Stimulated activated CD8-positive, alpha-beta memory T cell treated with anti-CD3 and anti-CD28 coated beads, Interleukin-7, amount 100 ng/mL, for 48 hours (primary cell): ENCODE measurements around the gene ATF2.
"Not testable (repeated sequence)": the region's sequence is repeated elsewhere in the genome, so short reads cannot be mapped to it uniquely, and the experiment has no call there.

Experiments used
- DNase-seq, 2 donors: peaks; one replicate each; pipeline ENCODE4 v3.0.0-alpha.2; 2020; ENCODE audit warnings: low read depth in 1 of 2; ENCODE audit errors: extremely low read depth in 1 of 2

The ATF2 gene

DNA sequence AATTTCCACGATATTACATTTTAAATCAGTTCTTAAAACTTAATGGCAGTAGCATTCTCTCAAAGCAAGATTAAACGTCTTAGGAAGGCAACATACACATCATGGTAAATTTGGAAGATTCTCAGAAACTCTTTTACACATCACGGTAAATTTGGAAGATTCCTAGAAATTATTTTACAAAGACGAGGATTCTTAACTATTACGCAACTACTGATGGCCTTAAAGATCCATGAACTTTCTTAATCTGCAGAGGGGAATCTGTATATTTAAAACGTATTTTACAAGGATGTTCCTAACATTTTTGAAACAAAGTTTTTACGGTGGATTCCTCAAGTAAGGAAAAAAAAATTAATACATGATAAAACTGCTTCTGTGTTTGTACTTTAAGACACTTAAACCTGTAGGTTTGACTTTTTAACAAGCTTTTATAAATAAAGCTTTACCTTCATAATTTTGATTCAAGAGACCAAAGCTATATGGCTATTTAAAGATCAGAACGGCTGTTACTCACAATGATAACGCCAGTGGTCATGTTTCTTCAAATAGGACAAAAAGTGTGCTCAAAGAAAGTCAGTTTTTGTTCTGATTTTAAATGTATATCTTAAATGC is 1.7 kb downstream of the ATF2 start:
- no peak for DNase-seq

- DNase-seq, result no peak
These were observed 3.8 kb downstream of the ATF2 start for GRCh38 chr2:175164235-175164634.

- no peak for DNase-seq
These were observed 9.1 kb downstream of the ATF2 start for GRCh38 chr2:175158894-175159293.

DNA sequence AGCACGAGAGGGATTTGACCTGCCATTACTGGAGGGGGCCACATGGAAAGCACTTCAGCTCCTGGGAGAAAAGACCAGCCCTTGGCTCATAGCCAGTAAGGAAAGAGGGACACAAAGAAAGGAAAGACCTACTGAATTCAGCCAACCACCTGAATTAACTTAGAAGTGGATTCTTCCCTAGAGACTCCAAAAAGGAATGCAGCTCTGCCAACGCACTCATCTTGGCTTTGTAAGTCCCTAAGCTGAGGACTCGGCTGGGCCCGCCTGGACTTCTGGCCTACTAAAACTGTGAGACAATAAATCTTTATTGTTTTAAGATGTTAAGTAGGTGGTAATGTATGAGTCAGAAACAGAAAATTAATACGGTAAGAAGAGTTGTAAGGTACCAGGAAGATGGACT is 11.5 kb downstream of the ATF2 start:
- DNase-seq, result no peak

DNA sequence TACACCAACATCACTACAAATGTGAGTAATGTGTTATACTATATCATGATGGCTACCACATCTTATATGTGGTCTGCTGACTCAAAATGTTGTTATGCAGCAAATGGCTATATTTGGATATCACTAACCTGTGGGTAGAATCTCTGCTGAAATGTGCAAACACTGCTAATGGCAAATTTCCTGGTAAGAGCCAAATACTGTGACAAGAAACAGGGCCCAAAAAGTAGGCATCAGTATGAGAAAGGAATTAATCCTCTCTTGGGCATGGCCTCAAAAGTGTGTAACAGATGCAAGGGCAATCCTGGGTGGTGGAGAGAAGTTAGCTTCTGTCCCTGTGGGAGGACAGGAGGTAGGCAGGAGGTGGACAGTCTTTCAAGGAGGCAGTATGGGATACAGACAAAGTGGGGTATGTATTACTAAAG is 13.3 kb downstream of the ATF2 start:
- no peak for DNase-seq

DNA sequence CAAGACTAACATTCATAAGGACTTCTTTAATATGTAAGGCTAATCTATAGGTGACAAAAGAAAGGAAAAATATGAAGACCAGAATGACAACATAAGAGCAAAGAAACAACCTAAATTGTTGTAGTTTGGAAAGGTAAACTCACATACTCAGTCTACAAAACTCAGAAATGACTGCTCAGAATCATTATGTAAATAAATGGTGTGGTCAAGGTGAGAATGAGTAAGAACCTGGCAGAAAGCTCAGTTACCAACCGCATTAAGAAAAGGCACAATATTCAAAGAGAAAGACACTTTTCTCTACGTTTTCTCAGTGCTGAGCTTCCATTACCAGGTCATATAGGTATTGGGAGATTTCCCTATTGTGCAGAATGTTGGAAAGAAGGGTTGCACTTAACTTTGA is 15.8 kb downstream of the ATF2 start:
- DNase-seq, result no peak

- no peak for DNase-seq
These were observed 16.2 kb downstream of the ATF2 start for GRCh38 chr2:175151791-175152190.

GRCh38 chr2:175147186-175147585 is 20.8 kb downstream of the ATF2 start:
- DNase-seq, result no peak

DNA sequence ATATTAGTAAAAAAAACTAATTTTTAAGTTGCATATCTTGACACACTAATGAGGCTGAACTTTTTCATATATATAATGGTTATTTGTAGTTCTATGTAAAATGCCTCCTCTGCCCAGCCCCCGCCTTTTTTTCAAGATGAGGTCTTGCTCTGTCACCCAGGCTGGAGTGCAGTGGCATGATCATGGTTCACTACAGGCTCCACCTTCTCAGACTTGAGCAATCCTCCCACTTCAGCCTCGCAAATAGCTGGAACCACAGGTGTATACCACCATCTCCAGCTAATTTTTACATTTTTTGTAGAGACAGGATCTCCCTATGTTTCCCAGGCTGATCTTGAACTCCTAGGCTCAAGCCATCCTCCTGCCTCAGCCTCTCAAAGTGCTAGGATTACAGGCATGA is 24.3 kb downstream of the ATF2 start:
- DNase-seq, result no peak

DNA sequence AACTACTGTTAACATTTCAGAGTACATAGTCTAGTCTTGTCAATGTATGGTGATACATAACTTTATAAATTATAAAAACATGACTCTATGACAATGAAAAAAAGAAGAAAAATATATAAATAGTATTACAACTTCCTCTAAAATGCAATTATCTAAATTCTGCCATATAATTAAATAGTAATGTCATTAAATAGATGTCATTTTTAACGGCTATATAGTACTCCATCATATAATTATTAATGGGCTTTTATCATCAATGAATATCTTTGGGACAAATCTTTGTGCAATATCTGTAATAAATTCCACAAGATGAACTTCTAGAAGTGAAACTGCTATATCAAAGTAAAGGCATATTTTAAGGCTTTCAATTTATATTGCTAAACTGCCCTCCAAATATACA is 24.8 kb downstream of the ATF2 start:
- no peak for DNase-seq

GRCh38 chr2:175140332-175140731 is 27.7 kb downstream of the ATF2 start:
- DNase-seq, result no peak

- no peak for DNase-seq
These were observed 30.2 kb downstream of the ATF2 start for GRCh38 chr2:175137793-175138192.

GRCh38 chr2:175136334-175137215 is 31.4 kb downstream of the ATF2 start:
- DNase-seq, result no peak

DNA sequence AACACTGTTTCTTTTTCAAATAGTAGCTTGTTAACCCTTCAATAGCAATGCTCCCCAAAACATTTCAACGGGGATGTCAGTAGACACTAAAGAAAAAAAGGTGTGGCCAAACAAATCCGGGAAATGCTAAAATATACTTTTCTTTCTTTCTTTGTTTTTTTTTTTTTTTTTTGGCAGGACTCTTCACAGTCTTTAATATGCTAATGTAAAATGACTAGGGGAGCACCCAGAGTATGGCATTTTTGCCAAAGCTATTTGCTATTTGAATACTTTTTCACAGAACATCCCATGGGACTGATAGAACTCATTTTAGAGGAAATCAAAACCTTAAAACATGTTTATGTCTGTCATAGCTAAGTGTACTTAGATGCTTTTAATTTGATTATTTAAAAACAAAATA is 32.1 kb downstream of the ATF2 start:
- no peak for DNase-seq

DNA sequence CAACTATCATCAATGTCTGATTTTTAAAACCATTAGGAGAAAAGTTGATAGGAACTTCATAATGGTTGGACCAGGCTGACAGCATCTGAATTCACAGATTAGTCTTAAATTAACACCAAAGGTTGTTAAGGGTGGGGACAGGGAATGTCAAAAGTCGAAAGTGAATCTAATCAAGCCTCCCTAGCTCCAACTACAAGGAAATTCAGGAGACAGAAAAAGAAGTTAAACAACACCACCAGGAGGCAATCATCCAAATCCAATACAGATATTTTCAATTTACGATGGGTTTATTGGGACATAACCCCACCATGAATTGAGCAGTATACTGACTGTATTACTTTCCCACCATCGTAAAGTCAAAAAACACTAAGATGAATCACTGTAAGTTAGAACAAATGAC is 32.8 kb downstream of the ATF2 start:
- no peak for DNase-seq

DNA sequence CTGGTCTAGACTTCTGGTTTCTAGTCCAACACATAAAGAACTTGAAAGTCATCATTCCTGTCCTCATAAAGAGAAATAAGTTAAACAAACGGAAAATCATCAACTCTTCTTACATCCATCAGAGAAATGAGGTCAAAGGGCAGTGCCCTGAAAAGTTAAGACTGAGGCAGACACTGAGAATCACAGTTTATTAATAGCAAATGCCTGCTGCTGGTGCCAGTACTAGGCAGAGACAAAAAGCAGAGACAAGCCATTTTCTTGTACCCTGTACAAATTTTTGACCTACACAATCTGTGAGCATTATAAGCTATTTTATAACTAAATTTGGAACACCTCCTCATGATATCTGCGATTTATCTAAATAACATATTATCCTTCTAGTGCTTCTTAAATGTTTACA is 36.8 kb downstream of the ATF2 start:
- DNase-seq, result no peak

- no peak for DNase-seq
These were observed 41.3 kb downstream of the ATF2 start for GRCh38 chr2:175126661-175127060.

DNA sequence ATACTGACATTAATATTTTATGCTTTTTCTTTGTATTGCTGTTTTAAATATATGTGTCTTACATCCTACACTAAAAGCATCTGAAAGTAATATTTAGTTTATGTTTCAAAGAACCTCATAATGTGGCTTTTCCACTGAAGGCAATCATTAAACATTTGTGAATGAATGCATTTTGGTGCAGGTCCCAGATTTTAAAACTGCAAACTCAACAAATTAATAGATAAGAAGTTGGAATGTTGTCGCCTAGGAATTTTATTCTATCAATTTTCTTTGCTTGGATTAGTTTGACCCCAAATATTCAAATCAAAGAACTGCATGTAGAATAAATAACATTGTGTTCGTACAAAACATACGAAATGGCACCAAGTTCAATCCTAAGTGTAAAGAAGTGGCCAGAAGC is 44.7 kb downstream of the ATF2 start:
- DNase-seq, result no peak

GRCh38 chr2:175111200-175111657 is 56.8 kb downstream of the ATF2 start:
- no peak for DNase-seq

DNA sequence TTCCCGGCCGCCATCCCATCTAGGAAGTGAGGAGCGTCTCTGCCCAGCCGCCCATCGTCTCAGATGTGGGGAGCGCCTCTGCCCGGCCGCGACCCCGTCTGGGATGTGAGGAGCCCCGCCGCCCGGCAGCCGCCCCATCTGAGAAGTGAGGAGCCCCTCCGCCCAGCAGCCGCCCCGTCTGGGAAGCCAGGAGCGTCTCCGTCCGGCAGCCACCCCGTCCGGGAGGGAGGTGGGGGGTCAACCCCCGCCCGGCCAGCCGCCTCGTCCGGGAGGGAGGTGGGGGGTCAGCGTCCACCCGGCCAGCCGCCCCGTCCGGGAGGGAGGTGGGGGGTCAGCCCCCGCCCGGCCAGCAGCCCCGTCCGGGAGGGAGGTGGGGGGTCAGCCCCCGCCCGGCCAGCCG is 59.9 kb downstream of the ATF2 start:
- not testable (repeated sequence) for DNase-seq

DNA sequence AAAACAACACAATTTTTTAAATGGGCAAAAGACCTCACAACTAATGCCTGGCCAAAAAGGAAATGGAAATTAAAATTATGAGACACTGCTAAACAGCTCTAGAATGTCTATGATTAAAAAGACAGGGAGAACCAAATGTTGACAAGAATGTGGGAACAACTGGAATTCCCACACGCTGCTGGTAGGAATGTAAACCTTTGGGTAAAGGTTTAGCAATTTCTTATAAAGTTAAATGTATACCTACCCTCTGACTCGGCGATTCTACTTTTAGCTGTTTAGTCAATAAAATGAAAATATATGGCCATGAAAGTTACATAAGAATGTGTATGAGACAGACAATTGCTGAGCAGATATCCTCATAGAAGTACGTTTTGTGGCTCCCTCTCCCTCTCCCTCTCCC is 60.9 kb downstream of the ATF2 start:
- DNase-seq, result no peak

GRCh38 chr2:175103191-175103590 is 64.8 kb downstream of the ATF2 start:
- no peak for DNase-seq
